ES-I3 (cell line): ENCODE measurements around the gene PITX1.

Experiments used
- H3K36me3 ChIP-seq: 2 replicates; pipeline ENCODE4 v1.6.1; 2013; ENCODE audit warnings: mild to moderate bottlenecking, low read length, control low read depth, moderate library complexity; ENCODE audit not compliant: insufficient read depth
- H3K4me1 ChIP-seq: 2 replicates; pipeline ENCODE4 v1.6.1; 2013; ENCODE audit warnings: mild to moderate bottlenecking, control low read depth, low read length; ENCODE audit not compliant: insufficient read depth
- H3K9ac ChIP-seq: 2 replicates; pipeline ENCODE4 v1.6.1; 2013; ENCODE audit warnings: low read depth, mild to moderate bottlenecking, low read length, moderate library complexity
- H3K9me3 ChIP-seq: 2 replicates; pipeline ENCODE4 v1.6.1; 2013; ENCODE audit warnings: mild to moderate bottlenecking, low read length, moderate library complexity; ENCODE audit not compliant: control insufficient read depth, insufficient read depth

Gene PITX1

DNA sequence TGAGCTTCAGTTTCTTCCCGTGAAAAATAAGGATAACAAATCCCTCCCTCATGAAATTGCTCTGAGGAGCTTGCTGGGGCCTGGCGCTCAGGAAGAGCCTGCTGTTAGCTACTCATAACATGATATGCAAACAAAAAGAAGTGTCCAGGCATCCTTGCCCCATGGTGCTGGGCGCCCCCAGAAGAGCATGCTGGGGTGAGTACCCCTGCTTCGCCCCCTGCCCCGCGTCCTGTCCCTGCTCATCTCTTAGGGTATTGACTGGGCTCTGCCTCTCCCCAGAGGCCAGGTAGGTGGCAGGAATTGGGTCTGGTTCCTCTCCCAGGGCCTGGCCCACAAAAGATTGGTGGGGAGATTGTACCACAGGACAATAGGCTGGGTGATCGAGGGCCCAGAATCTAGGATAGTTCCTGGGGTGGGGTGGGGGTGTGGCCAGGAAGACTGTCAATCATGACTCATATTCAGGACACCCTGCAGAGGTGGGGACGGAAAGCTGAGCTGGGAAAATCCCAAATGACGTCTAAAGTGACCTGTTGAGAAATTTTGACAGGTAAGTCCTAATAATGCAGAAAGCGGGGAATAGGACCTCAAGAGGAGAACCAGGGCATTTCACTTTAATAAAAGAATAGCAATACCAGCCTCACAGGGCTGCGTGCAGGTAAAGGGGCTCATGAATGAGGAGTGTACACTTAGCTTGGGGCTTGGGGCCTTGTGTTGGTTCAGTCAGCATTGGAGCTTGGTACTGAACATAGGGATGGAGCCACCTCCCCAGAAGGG is 8.9 kb downstream of the PITX1 start:
- Histone ChIP-seq H3K4me1 (peaks cover 8% of the 10 kb centered on the region), H3K9ac (no peak overlapping the region), H3K36me3 (no peaks in the 10 kb centered on the region), H3K9me3 (no peaks in the 10 kb centered on the region)

DNA sequence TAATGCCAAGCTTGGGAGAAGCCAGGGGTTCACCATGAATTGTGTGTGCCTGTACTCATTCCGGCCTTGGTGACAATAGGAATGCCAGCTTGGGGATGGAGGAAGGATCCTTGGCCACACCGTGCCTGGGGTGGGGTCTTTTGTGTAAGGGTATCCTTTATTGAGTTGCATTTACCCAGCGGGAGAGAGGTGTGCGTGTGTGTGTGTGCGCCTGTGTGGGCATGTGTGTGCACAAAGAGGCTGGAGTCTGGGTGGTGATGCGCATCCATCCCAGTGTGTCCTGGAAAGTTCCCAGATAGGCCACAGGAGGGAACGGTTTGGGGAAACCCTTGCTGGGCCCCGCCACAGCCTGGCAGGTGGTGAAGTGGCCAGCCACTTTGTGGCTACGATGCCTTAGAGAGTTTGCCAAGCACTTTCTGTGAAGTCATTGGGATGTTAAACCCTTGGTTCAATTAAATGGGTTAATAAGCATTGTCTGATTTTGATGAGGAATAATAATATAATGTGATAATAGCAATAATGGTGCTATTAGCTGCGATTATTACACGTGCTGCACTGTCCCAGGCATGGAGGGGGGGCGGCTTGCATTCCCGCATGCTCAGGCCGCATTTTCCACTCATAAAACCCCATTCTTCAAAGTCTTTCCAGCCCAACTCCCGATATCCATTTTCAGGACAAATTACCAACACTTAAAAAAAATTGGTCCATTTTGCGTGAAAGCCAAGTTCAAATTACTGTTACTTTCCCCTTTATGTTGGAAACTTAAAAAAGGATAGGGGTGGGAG is 13.7 kb downstream of the PITX1 start:
- H3K4me1 ChIP-seq, result peaks cover 2% of the 10 kb centered on the region; the same call in 1 of the 2 replicates
- H3K9ac ChIP-seq, result no peak overlapping the region
- H3K36me3 ChIP-seq, result no peaks in the 10 kb centered on the region
- H3K9me3 ChIP-seq, result no peaks in the 10 kb centered on the region

DNA sequence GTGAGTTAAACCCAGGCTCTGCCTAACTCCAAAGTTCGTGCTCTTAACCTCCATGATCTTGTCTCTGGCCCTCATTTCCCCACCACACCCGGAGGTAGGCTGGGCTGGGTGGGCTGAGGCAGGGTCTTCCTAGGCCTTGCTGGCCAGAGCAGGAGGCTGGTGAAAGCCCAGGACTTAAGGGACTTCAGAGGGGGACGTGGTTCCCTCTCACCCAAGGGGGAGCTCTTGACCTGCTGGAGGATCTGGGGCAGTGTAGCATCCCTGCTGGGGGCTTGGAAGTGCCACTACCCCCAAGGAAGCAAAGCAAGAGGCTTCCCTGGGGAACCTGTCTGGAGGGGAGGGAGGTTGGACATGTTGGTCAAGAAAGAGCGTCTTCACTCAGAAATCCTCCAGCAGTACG is 14.7 kb downstream of the PITX1 start:
- H3K4me1 ChIP-seq, result no peaks in the 10 kb centered on the region
- H3K9ac ChIP-seq, result no peak overlapping the region
- H3K9me3 ChIP-seq, result no peaks in the 10 kb centered on the region
- H3K36me3 ChIP-seq, result no peaks in the 10 kb centered on the region

DNA sequence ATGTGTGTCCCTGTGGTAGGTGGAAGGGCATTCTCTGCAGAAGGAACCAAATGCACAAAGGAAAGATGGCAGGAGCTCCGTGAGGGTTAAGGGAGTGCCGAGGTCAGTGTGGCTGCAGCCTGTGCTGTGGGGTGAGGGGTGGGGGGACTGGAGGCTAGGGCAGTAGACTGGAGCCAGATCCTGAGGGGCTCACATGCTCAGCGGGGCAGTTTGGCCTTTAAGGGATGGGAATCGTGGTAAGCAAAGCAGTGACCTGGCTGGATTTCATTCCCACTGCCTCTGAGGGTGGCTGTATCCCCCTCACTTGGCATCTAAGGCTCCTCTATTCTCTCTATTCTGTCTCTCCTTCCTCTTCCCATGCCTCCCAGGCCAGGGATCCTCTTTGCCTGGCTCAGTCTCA is 15.6 kb downstream of the PITX1 start:
- no peaks in the 10 kb centered on the region for H3K9me3 ChIP-seq
- no peaks in the 10 kb centered on the region for H3K4me1 ChIP-seq
- no peaks in the 10 kb centered on the region for H3K36me3 ChIP-seq
- H3K9ac ChIP-seq, result no peak overlapping the region

DNA sequence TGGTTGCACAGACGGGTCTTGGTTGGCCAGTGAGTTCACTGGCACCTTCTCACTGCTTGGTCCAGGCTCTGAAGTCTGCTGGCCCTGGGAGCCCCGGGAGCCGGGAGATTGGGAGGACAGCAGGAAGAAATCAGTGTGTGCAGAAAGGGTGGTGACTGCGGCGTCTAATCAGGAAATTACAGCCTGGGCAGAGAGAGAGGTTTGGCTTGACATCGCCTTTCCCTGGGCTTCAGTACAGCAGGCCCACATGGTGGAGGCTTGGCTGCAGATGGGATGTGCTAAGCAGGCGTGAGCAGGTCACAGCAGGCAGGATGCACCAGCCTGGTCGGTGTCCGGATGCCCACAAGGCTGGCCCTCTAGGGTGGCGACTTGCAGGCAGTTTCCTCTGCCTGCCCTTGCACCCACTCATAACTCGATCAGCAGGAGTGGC is 17.2 kb downstream of the PITX1 start:
- Histone ChIP-seq H3K4me1 (no peaks in the 10 kb centered on the region), H3K9me3 (no peaks in the 10 kb centered on the region), H3K9ac (no peak overlapping the region)

DNA sequence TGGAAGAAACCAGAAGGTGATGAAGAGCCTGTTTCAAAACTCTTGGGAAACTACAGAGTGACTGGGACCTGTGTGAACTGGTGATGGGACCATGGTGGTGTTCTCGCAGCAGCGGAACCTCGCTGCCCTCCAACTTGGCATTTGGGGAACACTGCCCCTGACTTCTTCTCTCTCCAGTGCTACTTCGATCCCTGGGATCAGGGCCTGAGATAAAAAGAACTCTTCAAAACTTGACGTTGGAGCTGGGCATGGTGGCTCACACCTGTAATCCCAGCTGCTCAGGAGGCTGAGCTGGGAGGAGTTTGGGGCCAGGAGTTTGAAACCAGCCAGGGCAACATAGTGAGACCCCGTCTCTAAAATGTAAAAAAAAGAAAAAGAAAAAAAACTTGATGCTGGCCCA is 18.1 kb downstream of the PITX1 start:
- no peaks in the 10 kb centered on the region for H3K36me3 ChIP-seq
- no peaks in the 10 kb centered on the region for H3K4me1 ChIP-seq
- H3K9me3 ChIP-seq, result no peaks in the 10 kb centered on the region
- no peak overlapping the region for H3K9ac ChIP-seq

More for the DNA sequence above, 17.2 kb downstream of the PITX1 start:
- H3K36me3 ChIP-seq, result no peaks in the 10 kb centered on the region

DNA sequence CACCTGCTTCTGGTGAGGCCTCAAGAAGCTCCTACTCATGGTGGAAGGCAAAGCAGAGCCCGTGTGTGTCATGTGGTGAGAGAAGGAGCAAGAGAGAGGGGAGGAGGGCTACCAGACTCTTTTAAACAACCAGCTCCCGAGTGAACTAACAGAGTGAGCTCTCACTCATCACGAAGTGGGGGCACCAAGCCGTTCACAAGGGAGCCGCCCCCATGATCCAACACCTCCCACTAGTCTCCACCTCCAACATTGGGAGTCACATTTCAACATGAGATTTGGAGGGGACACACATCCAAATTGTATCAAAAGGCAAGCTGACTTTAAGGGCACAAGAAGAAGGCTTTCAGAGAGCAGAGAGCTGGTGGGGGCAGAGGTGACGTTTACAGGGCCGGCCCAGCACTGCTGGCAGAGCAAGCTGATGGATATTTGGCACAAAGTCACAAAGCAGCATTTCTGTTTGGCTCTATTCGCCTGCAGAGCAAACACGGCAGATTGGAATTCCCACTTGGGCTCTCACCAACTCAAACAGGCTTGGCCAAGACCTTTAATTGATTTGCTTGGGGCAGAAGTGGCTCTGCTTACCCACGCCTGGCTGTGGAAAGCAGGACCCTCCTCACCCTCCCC is 20.0 kb downstream of the PITX1 start:
- H3K4me1 ChIP-seq, result no peaks in the 10 kb centered on the region
- H3K36me3 ChIP-seq, result no peaks in the 10 kb centered on the region
- no peak overlapping the region for H3K9ac ChIP-seq
- no peaks in the 10 kb centered on the region for H3K9me3 ChIP-seq

DNA sequence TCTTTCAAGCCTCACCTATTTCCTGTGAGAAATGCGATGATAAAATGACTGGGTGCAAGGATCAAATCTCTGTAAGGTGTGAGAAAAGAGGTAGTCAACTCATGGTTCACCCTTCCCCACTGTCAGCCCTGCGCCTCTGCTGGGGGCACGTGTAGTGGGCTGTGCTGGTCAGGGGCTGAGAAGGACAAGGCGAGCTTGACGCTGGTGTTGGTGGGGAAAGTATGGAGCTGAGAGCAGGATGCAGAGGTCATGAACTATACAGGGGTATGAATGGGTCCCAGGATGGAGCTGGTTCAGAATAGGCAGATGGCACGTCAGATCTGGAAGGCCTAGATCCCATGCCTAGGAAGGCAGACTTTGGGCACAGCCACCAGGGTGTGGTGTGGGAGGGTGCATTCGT is 20.6 kb downstream of the PITX1 start:
- no peaks in the 10 kb centered on the region for H3K4me1 ChIP-seq
- H3K9me3 ChIP-seq, result no peaks in the 10 kb centered on the region
- no peaks in the 10 kb centered on the region for H3K36me3 ChIP-seq
- H3K9ac ChIP-seq, result no peak overlapping the region

DNA sequence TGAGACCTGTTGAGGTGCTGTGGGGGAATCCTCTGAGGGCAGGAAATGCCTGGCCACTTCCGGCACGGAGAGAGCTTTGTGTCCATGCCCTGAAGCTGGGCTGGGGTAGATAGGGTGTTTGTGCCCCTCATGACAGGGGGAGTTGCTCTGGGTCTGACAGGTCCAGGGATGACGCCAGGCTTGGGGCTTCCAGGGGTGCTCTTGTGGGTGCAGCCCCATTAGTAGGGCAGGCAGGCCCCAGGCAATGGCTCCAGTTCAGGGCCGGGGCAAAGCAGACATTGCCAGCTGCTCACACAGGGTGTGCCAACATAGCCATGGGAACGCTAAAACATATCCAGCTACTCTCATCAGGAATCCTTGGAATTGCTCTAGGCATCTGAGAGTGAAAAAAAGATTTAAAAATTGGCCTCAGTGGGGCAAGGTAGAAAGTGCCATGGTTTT is 21.1 kb downstream of the PITX1 start:
- Histone ChIP-seq H3K9me3 (no peaks in the 10 kb centered on the region), H3K36me3 (no peaks in the 10 kb centered on the region), H3K4me1 (no peaks in the 10 kb centered on the region), H3K9ac (no peak overlapping the region)

DNA sequence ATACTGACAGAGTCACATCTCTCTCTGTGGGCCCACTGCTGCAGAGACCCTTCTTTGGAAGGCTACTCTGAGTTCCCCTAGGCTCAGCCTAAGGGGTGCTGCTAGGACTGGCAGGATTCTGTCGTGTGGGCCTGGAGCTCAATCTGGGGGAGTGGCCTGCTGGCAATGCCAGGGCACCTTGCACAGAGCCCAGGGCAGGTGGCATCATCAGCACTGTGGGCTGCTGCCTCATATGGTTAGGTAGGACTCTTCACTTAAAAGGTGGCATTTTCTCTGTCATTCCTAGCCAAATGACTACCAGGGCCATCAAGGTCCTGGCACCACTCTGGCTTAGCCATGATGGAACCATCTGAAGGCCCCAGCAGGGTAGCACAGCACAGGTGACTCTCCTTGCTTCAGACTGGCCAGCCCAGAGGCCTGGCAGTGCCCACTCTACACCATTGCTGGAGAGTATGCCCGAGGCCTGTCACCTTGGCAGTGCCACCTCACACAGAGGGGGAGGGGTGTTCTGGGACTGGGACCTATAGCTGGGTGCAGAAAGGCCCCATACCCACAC is 21.9 kb downstream of the PITX1 start:
- Histone ChIP-seq H3K36me3 (no peaks in the 10 kb centered on the region), H3K4me1 (no peaks in the 10 kb centered on the region), H3K9me3 (no peaks in the 10 kb centered on the region), H3K9ac (no peak overlapping the region)

DNA sequence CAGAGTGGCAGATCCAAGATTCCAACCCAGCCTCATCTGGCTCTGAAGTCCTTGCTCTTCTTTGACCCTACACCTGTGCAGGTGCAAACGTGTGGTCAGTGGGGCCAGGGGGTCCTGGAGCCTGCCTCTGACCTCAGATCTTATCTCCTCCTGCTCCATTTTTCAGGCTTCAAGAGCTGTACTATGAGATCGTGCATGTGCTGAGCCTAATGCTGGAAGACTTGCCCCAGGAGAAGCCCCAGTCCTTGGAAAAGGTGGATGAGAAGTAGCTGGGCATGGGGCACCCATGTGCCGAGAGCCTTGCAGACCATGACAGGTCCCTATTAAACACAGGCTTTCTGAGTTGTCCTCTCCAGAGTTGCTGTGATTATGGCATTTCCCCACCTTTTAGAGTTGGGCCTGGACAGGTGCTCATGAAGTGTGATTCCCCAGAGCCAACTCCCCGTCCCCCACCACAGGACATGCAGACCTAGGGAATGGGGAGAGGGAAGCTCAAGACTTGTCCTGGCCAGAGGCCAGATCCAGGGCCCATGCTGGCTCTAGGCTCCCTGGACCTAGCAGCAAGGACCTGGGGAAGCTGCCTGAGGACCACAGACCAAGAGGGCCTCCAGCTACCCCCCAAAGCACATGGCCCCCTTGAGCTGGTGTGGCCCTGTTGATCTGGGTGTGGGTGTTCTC is 22.5 kb downstream of the PITX1 start:
- Histone ChIP-seq H3K9ac (no peak overlapping the region), H3K9me3 (no peaks in the 10 kb centered on the region), H3K4me1 (no peaks in the 10 kb centered on the region), H3K36me3 (no peaks in the 10 kb centered on the region)

DNA sequence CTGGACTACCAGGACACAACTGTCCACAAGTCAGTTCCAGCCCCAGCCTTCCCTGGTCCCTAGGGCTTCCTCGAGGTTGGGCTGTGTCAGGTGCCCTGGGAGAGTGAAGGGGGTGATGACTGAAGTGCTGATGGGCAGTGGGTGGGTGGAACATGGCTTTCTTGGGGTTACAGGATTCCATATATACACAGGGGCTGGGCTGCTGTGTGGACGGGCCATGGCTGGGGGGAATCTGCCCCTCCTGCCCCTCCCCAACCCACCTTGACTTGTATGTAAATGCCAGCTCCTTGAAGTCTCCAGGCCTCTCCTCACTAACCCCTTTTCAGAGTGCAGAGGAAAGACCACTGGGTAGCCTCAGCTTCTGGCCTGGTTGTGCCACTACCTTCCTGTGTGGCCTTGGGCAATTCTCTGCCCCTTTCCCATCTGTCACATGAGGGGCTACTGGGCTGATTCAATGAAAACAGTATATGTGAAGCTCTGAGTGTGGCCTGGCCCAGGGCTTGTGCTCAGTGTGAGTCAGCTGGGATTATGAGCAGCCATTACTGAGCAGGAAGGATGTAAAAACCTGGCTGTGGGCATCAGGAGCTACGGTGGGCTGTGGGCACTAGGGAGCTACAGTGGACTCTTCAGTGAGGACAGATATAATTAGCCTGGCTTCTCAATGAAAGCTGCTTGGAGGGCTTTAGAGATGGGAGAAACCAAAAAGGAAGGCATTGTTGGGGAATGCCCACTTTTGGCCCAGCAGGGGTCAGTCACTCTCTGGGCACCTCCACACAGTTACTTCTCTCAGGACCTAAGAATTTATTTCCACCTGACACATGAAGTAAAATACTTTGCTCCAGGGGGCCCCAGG is 23.3 kb downstream of the PITX1 start:
- Histone ChIP-seq H3K4me1 (no peaks in the 10 kb centered on the region), H3K9me3 (no peaks in the 10 kb centered on the region), H3K9ac (no peak overlapping the region), H3K36me3 (no peaks in the 10 kb centered on the region)

DNA sequence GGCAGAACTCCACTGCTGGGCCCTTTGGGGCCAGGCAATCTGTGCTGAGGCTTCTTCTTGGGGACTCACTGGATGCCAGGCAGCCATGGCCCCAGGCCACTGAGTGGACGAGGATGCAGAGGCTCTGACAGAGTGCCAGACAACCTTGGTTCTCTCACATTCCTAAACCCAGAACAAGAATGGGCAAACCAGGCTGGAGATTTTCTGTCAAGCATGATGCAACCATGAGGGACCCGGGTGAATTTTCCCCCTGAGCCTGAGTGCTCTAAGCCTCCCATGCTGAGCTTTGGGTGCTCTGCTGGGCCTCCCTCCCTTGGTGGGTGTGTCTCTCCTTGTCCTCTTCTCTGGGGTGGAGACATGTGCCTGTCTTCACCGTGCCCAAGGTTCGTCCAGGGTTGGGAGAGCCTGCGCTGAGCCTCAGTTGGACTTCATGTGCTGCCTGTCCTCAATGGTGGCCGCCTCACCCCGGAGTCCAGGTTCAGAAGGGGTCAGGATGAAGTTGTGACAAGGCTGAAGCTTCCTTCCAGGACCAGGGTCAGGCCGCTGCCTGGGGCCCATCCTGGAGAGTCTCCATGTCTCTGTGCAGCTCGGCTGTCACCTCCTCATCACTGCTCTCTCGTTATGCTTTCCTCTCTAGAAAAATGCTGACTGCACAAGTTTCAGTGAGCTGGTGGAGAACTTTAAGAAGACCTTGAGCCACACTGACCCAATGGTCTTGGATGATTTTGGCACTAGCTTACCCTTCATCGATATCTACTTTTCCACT is 24.1 kb downstream of the PITX1 start:
- Histone ChIP-seq H3K9me3 (no peaks in the 10 kb centered on the region), H3K9ac (no peak overlapping the region), H3K36me3 (no peaks in the 10 kb centered on the region), H3K4me1 (no peaks in the 10 kb centered on the region)
